ENCODE results near the gene TTC21B.
A peak's percentile ranks its signal among the peaks of the same experiment; 100 is the strongest.
"Not testable (repeated sequence)": the region's sequence is repeated elsewhere in the genome, so short reads cannot be mapped to it uniquely, and the experiment has no call there.

TTC21B gene

GRCh38 chr2:165886487-165887146 lies 67.0 kb downstream of the TTC21B start:
- no peak for DNase-seq (ENCODE audit: low spot score)

- no peak for DNase-seq (ENCODE audit: low spot score)
These were observed 75.7 kb downstream of the TTC21B start for GRCh38 chr2:165877565-165878550.

- DNase-seq (ENCODE audit: low spot score), result no peak
These were observed 76.9 kb downstream of the TTC21B start for GRCh38 chr2:165876712-165877111.

- no peak for DNase-seq (ENCODE audit: low spot score)
These were observed 77.3 kb downstream of the TTC21B start for GRCh38 chr2:165876269-165876668.

DNA sequence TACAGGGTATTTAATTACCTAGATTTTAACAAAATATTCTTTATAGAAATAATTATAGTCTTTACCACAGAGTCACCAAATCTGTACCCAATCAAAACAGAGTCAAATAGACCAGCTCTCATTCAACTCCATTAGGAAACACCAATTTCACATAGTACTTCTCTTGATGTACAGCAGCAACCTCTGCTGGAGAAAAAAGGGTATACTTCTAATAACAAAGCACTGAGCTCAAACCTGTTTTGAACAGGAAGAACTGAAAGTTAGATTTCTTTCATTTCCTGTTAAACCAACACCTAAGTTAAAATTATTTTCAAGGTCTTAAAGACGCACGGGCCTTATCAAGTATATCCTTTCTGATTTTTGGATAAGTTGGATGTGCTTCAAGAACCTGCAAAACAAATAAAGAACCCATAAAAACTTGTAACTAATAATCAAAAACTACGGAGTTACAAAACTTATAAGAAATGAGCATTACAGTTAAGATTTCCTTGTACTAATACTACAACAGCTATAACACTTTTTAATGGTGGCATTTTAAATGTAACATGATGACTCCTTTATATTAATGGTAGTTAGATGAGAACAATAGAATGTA lies 79.0 kb downstream of the TTC21B start:
- peak; percentile 61 for DNase-seq (ENCODE audit: low spot score)

GRCh38 chr2:165872101-165872791 lies 81.3 kb downstream of the TTC21B start:
- no peak for DNase-seq (ENCODE audit: low spot score)

- DNase-seq (ENCODE audit: low spot score), result no peak
These were observed 82.6 kb downstream of the TTC21B start for GRCh38 chr2:165871025-165871424.

DNA sequence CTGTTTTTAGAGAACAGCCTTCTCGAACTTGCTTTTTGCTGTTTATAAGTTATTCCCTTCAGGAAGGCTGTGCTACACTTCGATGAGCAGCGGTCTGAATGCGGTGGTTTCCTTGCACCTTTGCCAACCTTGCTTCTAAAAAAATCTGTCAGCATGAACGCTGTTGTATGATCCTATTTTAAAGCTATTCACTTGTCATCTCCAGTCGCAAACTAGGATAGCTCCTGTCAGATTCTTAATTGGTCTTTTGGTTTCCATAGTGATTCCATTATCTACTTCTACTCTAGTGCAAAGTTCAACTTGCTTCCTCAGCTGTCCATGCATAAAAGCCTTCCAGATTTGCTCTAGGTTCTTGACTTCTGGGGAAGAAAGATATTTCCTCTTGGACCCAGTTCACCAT lies 83.2 kb downstream of the TTC21B start:
- no peak for DNase-seq (ENCODE audit: low spot score)

GRCh38 chr2:165868211-165868610 lies 85.4 kb downstream of the TTC21B start:
- DNase-seq (ENCODE audit: low spot score), result no peak

GRCh38 chr2:165864296-165864695 lies 89.3 kb downstream of the TTC21B start:
- DNase-seq (ENCODE audit: low spot score), result no peak

DNA sequence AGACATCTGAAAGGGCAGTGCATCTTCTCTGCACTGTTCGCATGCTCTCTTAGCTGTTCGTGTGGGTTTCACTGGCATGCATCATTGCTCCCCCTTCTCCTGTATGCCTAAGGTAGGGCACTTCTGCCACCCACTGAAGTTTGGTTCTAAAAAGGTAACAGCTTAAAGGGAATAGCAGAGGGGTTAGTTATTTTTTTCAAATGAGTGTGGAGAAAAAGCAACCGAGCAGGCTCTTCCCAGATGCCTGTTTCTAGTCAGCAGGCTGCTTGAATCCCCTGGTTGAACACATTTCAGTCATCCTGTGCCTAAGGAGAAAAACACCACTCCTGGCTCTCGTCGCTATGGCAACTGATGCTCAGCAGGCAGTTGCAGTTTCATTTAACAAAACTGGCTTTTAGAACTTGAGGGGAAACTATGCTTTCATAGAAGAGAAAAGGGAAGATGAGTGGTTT lies 89.7 kb downstream of the TTC21B start:
- no peak for DNase-seq (ENCODE audit: low spot score)

- DNase-seq (ENCODE audit: low spot score), result not testable (repeated sequence)
These were observed 92.5 kb downstream of the TTC21B start for GRCh38 chr2:165861083-165861482.

GRCh38 chr2:165859723-165860122 lies 93.9 kb downstream of the TTC21B start:
- DNase-seq (ENCODE audit: low spot score), result not testable (repeated sequence)

DNA sequence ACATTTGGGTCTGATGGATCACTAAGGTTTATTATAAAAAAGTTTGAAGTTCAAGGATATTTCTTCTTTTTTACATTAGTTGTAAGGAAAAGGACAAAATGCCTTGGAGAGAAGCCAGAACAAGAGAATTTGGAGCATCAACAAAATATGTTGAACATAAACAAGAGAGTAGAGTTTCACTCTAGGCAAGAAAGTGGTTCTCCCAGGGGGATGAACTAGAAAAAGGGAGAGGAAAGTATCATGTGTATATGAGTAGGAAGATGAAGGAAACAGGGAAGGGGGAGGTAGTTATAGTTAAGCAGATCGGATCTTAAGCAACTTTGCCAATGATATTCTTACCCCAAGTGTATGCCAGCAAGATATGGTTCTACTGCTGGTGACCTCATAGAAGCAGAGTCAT lies 95.7 kb downstream of the TTC21B start:
- DNase-seq (ENCODE audit: low spot score), result no peak

DNA sequence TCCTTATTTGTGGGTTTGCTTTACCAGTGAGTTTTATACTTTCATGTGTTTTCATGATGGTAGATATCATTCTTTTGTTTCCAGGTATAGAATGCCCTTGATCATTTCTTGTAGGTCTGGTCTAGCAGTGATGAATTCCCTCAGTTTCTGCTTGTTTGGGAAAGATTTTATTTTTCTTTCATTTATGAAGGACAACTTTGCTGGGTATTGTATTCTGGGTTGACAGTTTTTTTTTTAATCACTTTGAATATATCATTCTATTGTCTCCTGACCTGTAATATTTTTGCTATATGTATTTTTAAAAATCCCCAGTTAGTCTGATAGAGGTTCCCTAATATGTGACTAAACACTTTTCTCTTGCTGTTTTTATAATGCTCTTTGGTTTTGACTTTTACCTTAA lies 101.2 kb downstream of the TTC21B start:
- DNase-seq (ENCODE audit: low spot score), result no peak

DNA sequence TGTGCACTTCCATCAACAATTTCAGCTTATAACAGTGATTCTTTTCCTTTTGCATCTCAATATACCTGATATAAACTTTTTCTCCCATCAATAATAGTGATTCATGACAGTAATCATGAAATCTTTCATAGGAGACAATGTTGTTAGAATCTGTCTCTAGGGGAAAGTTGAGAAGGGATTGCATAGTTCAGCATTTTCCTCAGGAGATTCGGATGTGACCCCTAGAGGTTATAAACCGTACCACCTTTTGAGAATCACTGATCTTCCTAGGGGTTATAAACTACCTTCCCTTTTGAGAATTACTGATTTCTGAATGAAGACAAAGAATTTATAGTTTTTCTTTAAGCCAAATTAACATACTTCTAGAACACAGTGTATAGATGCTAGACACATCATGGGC lies 106.6 kb downstream of the TTC21B start:
- no peak for DNase-seq (ENCODE audit: low spot score)

DNA sequence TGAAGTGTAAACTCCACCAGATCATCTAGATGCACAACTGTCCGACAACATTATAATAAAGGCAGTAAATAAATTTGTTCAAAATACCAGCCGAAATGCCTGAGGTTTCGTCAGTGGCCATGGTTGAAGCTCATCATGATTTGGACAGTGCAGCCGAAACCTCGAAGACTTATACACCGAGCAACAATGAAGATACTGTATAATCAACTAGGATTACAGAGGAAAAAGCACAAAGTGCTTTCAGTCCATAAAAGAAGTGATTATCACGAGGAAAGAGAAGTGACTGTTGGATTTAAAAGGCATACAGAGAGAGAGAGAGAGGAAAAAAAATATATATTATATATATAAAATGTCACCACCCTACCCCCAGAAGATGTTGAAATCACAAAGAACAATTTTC lies 107.5 kb downstream of the TTC21B start:
- no peak for DNase-seq (ENCODE audit: low spot score)

GRCh38 chr2:165844216-165844615 lies 109.4 kb downstream of the TTC21B start:
- DNase-seq (ENCODE audit: low spot score), result no peak

DNA sequence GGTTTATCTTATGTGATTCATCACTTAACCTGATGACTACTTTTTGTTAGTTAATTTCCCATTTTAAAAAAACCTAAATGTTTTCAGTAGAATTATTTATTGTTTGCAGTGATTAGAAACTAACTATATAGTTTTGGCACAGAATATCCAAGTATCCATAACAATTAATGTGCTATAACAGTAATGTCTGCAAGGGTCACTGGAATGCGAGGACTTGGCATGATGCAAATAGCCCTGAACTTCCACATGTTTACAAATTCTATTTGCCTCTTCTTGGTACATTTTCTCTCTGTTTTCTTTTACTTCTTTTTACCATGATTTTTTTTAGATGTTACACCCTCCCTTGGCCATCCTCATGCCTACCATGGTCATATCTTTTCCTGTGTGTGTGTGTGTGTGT lies 110.2 kb downstream of the TTC21B start:
- DNase-seq (ENCODE audit: low spot score), result no peak

- no peak for DNase-seq (ENCODE audit: low spot score)
These were observed 113.1 kb downstream of the TTC21B start for GRCh38 chr2:165840333-165840958.

GRCh38 chr2:165839610-165840009 lies 114.0 kb downstream of the TTC21B start:
- no peak for DNase-seq (ENCODE audit: low spot score)

DNA sequence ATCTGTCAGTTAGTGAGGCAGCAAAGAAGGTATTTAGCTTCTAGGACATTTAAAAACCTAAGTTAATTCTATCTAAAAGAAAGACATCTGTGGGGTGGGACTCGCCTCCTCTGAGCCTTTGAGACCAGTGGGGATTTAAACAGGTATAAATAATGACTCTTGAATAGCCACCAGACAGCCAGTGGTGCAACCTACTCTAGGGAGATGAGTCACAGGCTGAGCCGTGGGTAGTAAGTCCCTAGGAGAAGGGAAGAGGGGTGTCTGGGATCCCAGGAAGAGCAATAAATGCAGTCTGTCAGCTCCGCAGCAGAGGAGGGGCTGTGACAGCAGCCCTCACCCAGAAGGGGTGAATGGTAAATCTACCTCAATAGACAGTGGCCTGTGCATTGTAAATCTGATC lies 116.5 kb downstream of the TTC21B start:
- DNase-seq (ENCODE audit: low spot score), result no peak

Measured in germinal center (tissue), 1 donor.